ENCODE data around the gene PPM1D. TPM values are rescaled to one million over a fixed set of nuclear protein-coding genes. Genes with fewer than 3 reads are reported as not detected.

PPM1D gene
- total and polyA plus RNA-seq, 2 experiments from 2014 or later = 7.9 to 8.1 TPM

- in situ Hi-C loops (cut with MboI) = loop anchor here (25.0 kb wide), 1 partner anchor 675 kb away; the partner anchor contains the start of gene TBX2
- no peaks in the 10 kb centered on the region for H3K4me1 ChIP-seq (ENCODE audit: insufficient read depth)
- H3F3A ChIP-seq (ENCODE audit: insufficient read depth) = no peaks in the 10 kb centered on the region
- no peaks in the 10 kb centered on the region for H3K27me3 ChIP-seq (replicated peaks; ENCODE audit: insufficient read depth)
- H3K9ac ChIP-seq = no peak overlapping the region
- H3K9me2 ChIP-seq (ENCODE audit: insufficient read depth) = no peaks in the 10 kb centered on the region
- no peak overlapping the region for H2AFZ ChIP-seq
- no peaks in the 10 kb centered on the region for H3K79me2 ChIP-seq (ENCODE audit: insufficient read depth)
- no peaks in the 10 kb centered on the region for H3K9me3 ChIP-seq (ENCODE audit: low read depth)
- TF ChIP-seq EZH2phosphoT487 (IDR thresholded peaks at IDR 0.05; ENCODE audit: insufficient read depth, low read depth) = no peak
- TF ChIP-seq EZH2 (IDR thresholded peaks at IDR 0.05; ENCODE audit: insufficient read depth, poor library complexity, severe bottlenecking) = no peak
- 0 out of 2 replicates have a peak, but pooled peaks cover 3% of the 10 kb centered on the region for H3K36me3 ChIP-seq (ENCODE audit: low read depth)
- H3K4me2 ChIP-seq (ENCODE audit: unreplicated experiment) = no peak overlapping the region
- no peak overlapping the region for H3K4me3 ChIP-seq
- H3K27ac ChIP-seq = no peak overlapping the region
- 89 to 92% methylated on average over 2 of the region's 2 CpGs for WGBS, 2 experiments (ENCODE audit: low coverage in 1 of 2, low lambda C conversion rate in 2 of 2, missing lambda C conversion rate in 2 of 2)
- H4K20me1 ChIP-seq (ENCODE audit: insufficient read depth) = no peaks in the 10 kb centered on the region
- DNase-seq = no peak
Observed at GRCh38 chr17:60712675-60713074, 112.7 kb downstream of the PPM1D start.

GRCh38 chr17:60713608-60714007 lies 113.6 kb downstream of the PPM1D start:
- Histone ChIP-seq H2AFZ (no peak overlapping the region), H4K20me1 (ENCODE audit: insufficient read depth) (no peaks in the 10 kb centered on the region), H3K27ac (no peak overlapping the region), H3K9me3 (ENCODE audit: low read depth) (no peaks in the 10 kb centered on the region), H3F3A (ENCODE audit: insufficient read depth) (no peaks in the 10 kb centered on the region), H3K4me3 (no peak overlapping the region), H3K9ac (no peak overlapping the region), H3K27me3 (replicated peaks; ENCODE audit: insufficient read depth) (no peaks in the 10 kb centered on the region), H3K9me2 (ENCODE audit: insufficient read depth) (no peaks in the 10 kb centered on the region), H3K4me2 (ENCODE audit: unreplicated experiment) (no peak overlapping the region), H3K79me2 (ENCODE audit: insufficient read depth) (no peaks in the 10 kb centered on the region), H3K36me3 (ENCODE audit: low read depth) (0 out of 2 replicates have a peak, but pooled peaks cover 3% of the 10 kb centered on the region), H3K4me1 (ENCODE audit: insufficient read depth) (no peaks in the 10 kb centered on the region)
- no peak for TF ChIP-seq EZH2 (IDR thresholded peaks at IDR 0.05; ENCODE audit: insufficient read depth, poor library complexity, severe bottlenecking)
- no peak for TF ChIP-seq EZH2phosphoT487 (IDR thresholded peaks at IDR 0.05; ENCODE audit: insufficient read depth, low read depth)
- WGBS, 2 experiments (ENCODE audit: low coverage in 1 of 2, low lambda C conversion rate in 2 of 2, missing lambda C conversion rate in 2 of 2) = 92 to 95% methylated on average over 2 of the region's 2 CpGs
- in situ Hi-C loops (cut with MboI) = loop anchor here (25.0 kb wide), 1 partner anchor 674 kb away; the partner anchor contains the start of gene TBX2
- no peak for DNase-seq

Small RNAs within 50 kb of the gene (small RNA-seq; reads per million reads assigned to genes)
- gene AC011921.2 (ENCODE audit: low read depth, low replicate concordance) = not detected
- gene RN7SL606P (ENCODE audit: low read depth, low replicate concordance) = not detected
- gene RNU6-623P (ENCODE audit: low read depth, low replicate concordance) = not detected

Other genes with a start within 250 kb of the PPM1D start
- gene USP32, start 208.1 kb upstream of the PPM1D start, total RNA-seq (2014; rRNA removed; shearing (Covaris generic)) = 30.1 and 33.9 TPM in 2 replicates
- 12.4 and 14.0 TPM in 2 replicates for gene USP32, start 208.1 kb upstream of the PPM1D start, polyA plus RNA-seq (2016; fragmentation: Nextera tagmentation; extraction: Ambion mirVana)
- not detected in 2 replicates for gene CHCT1, start 177.7 kb upstream of the PPM1D start, total RNA-seq (2014; rRNA removed; shearing (Covaris generic))
- gene CHCT1, start 177.7 kb upstream of the PPM1D start, polyA plus RNA-seq (2016; fragmentation: Nextera tagmentation; extraction: Ambion mirVana) = not detected in 2 replicates
- gene APPBP2, start 74.0 kb upstream of the PPM1D start, total RNA-seq (2014; rRNA removed; shearing (Covaris generic)) = 30.6 and 57.5 TPM in 2 replicates
- gene APPBP2, start 74.0 kb upstream of the PPM1D start, polyA plus RNA-seq (2016; fragmentation: Nextera tagmentation; extraction: Ambion mirVana) = 39.3 and 41.7 TPM in 2 replicates
- gene BCAS3, start 77.7 kb downstream of the PPM1D start, total RNA-seq (2014; rRNA removed; shearing (Covaris generic)) = 19.6 and 20.2 TPM in 2 replicates
- 16.7 and 18.0 TPM in 2 replicates for gene BCAS3, start 77.7 kb downstream of the PPM1D start, polyA plus RNA-seq (2016; fragmentation: Nextera tagmentation; extraction: Ambion mirVana)